Measurements from ENCODE around the gene CHST13. TPM values are rescaled to one million over a fixed set of nuclear protein-coding genes. Genes with fewer than 3 reads are reported as not detected.
"Not testable (repeated sequence)": the region's sequence is repeated elsewhere in the genome, so short reads cannot be mapped to it uniquely, and the experiment has no call there.

CHST13 gene
- polyA plus RNA-seq, 4 donors, result 3.7 to 6.6 (median 4.5) TPM

- no peak for DNase-seq (ENCODE audit: low read depth in 4 of 4, low spot score in 3 of 4)
These were observed 554 bp downstream of the CHST13 start for GRCh38 chr3:126524429-126524988.

- no peak for DNase-seq (ENCODE audit: low read depth in 4 of 4, low spot score in 3 of 4)
These were observed 1.3 kb downstream of the CHST13 start for GRCh38 chr3:126525091-126525852.

- no peak for DNase-seq (ENCODE audit: low read depth in 4 of 4, low spot score in 3 of 4)
These were observed 2.1 kb downstream of the CHST13 start for GRCh38 chr3:126525853-126526667.

- no peak for DNase-seq (ENCODE audit: low read depth in 4 of 4, low spot score in 3 of 4)
These were observed 2.7 kb downstream of the CHST13 start for GRCh38 chr3:126526668-126527005.

- DNase-seq (ENCODE audit: low read depth in 4 of 4, low spot score in 3 of 4), result no peak
These were observed 3.1 kb downstream of the CHST13 start for GRCh38 chr3:126527006-126527405.

GRCh38 chr3:126527455-126528211 lies 3.7 kb downstream of the CHST13 start:
- no peak for DNase-seq (ENCODE audit: low read depth in 4 of 4, low spot score in 3 of 4)

- no peak for DNase-seq (ENCODE audit: low read depth in 4 of 4, low spot score in 3 of 4)
These were observed 4.5 kb downstream of the CHST13 start for GRCh38 chr3:126528419-126528799.

- DNase-seq (ENCODE audit: low read depth in 4 of 4, low spot score in 3 of 4), result peak in 2 of 4 donors; percentile 5 to 36
These were observed 5.0 kb downstream of the CHST13 start for GRCh38 chr3:126528800-126529541.

- no peak for DNase-seq (ENCODE audit: low read depth in 4 of 4, low spot score in 3 of 4)
These were observed 5.7 kb downstream of the CHST13 start for GRCh38 chr3:126529585-126530170.

- DNase-seq (ENCODE audit: low read depth in 4 of 4, low spot score in 3 of 4), result no peak
These were observed 6.5 kb downstream of the CHST13 start for GRCh38 chr3:126530171-126531050.

- no peak for DNase-seq (ENCODE audit: low read depth in 4 of 4, low spot score in 3 of 4)
These were observed 7.0 kb downstream of the CHST13 start for GRCh38 chr3:126531051-126531330.

- no peak for DNase-seq (ENCODE audit: low read depth in 4 of 4, low spot score in 3 of 4)
These were observed 9.6 kb downstream of the CHST13 start for GRCh38 chr3:126533506-126533905.

- not testable (repeated sequence) for DNase-seq (ENCODE audit: low read depth in 4 of 4, low spot score in 3 of 4)
These were observed 10.8 kb downstream of the CHST13 start for GRCh38 chr3:126534716-126535115.

- no peak for DNase-seq (ENCODE audit: low read depth in 4 of 4, low spot score in 3 of 4)
These were observed 11.7 kb downstream of the CHST13 start for GRCh38 chr3:126535636-126536035.

GRCh38 chr3:126536126-126536525 lies 12.2 kb downstream of the CHST13 start:
- DNase-seq (ENCODE audit: low read depth in 4 of 4, low spot score in 3 of 4), result no peak

- no peak for DNase-seq (ENCODE audit: low read depth in 4 of 4, low spot score in 3 of 4)
These were observed 13.3 kb downstream of the CHST13 start for GRCh38 chr3:126537116-126537729.

- DNase-seq (ENCODE audit: low read depth in 4 of 4, low spot score in 3 of 4), result no peak
These were observed 13.9 kb downstream of the CHST13 start for GRCh38 chr3:126537730-126538281.

GRCh38 chr3:126538316-126538715 lies 14.4 kb downstream of the CHST13 start:
- DNase-seq (ENCODE audit: low read depth in 4 of 4, low spot score in 3 of 4), result no peak
